Measurements from ENCODE around the gene NACAD.

Gene NACAD

GRCh38 chr7:45092100-45092930 is 3.5 kb upstream of the NACAD start:
- TF ChIP-seq GATA2 (IDR thresholded peaks at IDR 0.05; ENCODE audit: low read depth, low read length) (no peak), GATA3 (IDR thresholded peaks at IDR 0.05; ENCODE audit: low read depth, low read length) (no peak)

- TF ChIP-seq GATA3 (IDR thresholded peaks at IDR 0.05; ENCODE audit: low read depth, low read length) (no peak), GATA2 (IDR thresholded peaks at IDR 0.05; ENCODE audit: low read depth, low read length) (no peak; the same call in none of the 2 replicates)
These were observed 647 bp upstream of the NACAD start for GRCh38 chr7:45089341-45089891.

GRCh38 chr7:45088146-45088701 is 545 bp downstream of the NACAD start:
- no peak for TF ChIP-seq GATA3 (IDR thresholded peaks at IDR 0.05; ENCODE audit: low read depth, low read length)
- no peak for TF ChIP-seq GATA2 (IDR thresholded peaks at IDR 0.05; ENCODE audit: low read depth, low read length)

GRCh38 chr7:45087301-45088145 is 1.2 kb downstream of the NACAD start:
- TF ChIP-seq GATA3 (IDR thresholded peaks at IDR 0.05; ENCODE audit: low read depth, low read length) (no peak), GATA2 (IDR thresholded peaks at IDR 0.05; ENCODE audit: low read depth, low read length) (no peak)

- TF ChIP-seq GATA2 (IDR thresholded peaks at IDR 0.05; ENCODE audit: low read depth, low read length) (no peak), GATA3 (IDR thresholded peaks at IDR 0.05; ENCODE audit: low read depth, low read length) (no peak)
These were observed 2.3 kb downstream of the NACAD start for GRCh38 chr7:45086331-45087065.

- TF ChIP-seq GATA3 (IDR thresholded peaks at IDR 0.05; ENCODE audit: low read depth, low read length) (no peak), GATA2 (IDR thresholded peaks at IDR 0.05; ENCODE audit: low read depth, low read length) (no peak)
These were observed 3.1 kb downstream of the NACAD start for GRCh38 chr7:45085619-45086200.

- no peak for TF ChIP-seq GATA2 (IDR thresholded peaks at IDR 0.05; ENCODE audit: low read depth, low read length)
- no peak for TF ChIP-seq GATA3 (IDR thresholded peaks at IDR 0.05; ENCODE audit: low read depth, low read length)
These were observed 3.7 kb downstream of the NACAD start for GRCh38 chr7:45084901-45085618.

GRCh38 chr7:45084336-45084735 is 4.4 kb downstream of the NACAD start:
- TF ChIP-seq GATA3 (IDR thresholded peaks at IDR 0.05; ENCODE audit: low read depth, low read length) (no peak), GATA2 (IDR thresholded peaks at IDR 0.05; ENCODE audit: low read depth, low read length) (no peak)

- TF ChIP-seq GATA2 (IDR thresholded peaks at IDR 0.05; ENCODE audit: low read depth, low read length) = no peak
- TF ChIP-seq GATA3 (IDR thresholded peaks at IDR 0.05; ENCODE audit: low read depth, low read length) = no peak
These were observed 5.9 kb downstream of the NACAD start for GRCh38 chr7:45082831-45083331.

- TF ChIP-seq GATA2 (IDR thresholded peaks at IDR 0.05; ENCODE audit: low read depth, low read length) = no peak
- TF ChIP-seq GATA3 (IDR thresholded peaks at IDR 0.05; ENCODE audit: low read depth, low read length) = no peak
These were observed 6.5 kb downstream of the NACAD start for GRCh38 chr7:45082031-45082830.

GRCh38 chr7:45081670-45081974 is 7.1 kb downstream of the NACAD start:
- TF ChIP-seq GATA3 (IDR thresholded peaks at IDR 0.05; ENCODE audit: low read depth, low read length) (no peak), GATA2 (IDR thresholded peaks at IDR 0.05; ENCODE audit: low read depth, low read length) (no peak)

Data from SH-SY5Y (cell line).